WTC11 (cell line): ENCODE measurements around the gene SLC66A2.

Experiments
- AFF4 ChIP-seq: sonication (generic); formaldehyde crosslinking; IDR thresholded peaks from 2 replicates; pipeline ENCODE4 v1.8.1; 2023; ENCODE audit warnings: mild to moderate bottlenecking, missing genetic modification reagents, borderline replicate concordance
- CBFB ChIP-seq: sonication (generic); formaldehyde crosslinking; IDR thresholded peaks from 2 replicates; pipeline ENCODE4 v1.8.1; 2022; ENCODE audit warnings: mild to moderate bottlenecking, low read depth, missing genetic modification reagents
- E2F1 ChIP-seq: sonication (generic); formaldehyde crosslinking; IDR thresholded peaks from 2 replicates; pipeline ENCODE4 v1.8.0; 2022; ENCODE audit warnings: mild to moderate bottlenecking, missing genetic modification reagents
- GTF2I ChIP-seq: fragments of 250-450 bp; sonication (Bioruptor Pico); conservative IDR thresholded peaks from 2 replicates; pipeline ENCODE4 v1.4.0; 2021; ENCODE audit warnings: mild to moderate bottlenecking
- IRF1 ChIP-seq: sonication (generic); formaldehyde crosslinking; IDR thresholded peaks from 2 replicates; pipeline ENCODE4 v1.8.0; 2023; ENCODE audit warnings: missing genetic modification reagents
- SOX15 ChIP-seq: fragments of 250-450 bp; sonication (Bioruptor Pico); IDR thresholded peaks from 2 replicates; pipeline ENCODE4 v1.9.0; 2021; ENCODE audit warnings: mild to moderate bottlenecking
- STAT6 ChIP-seq: sonication (generic); formaldehyde crosslinking; conservative IDR thresholded peaks from 2 replicates; pipeline ENCODE4 v1.8.1; 2023; ENCODE audit warnings: mild to moderate bottlenecking, low read depth, missing genetic modification reagents, moderate library complexity
- TCF7 ChIP-seq: sonication (generic); formaldehyde crosslinking; IDR thresholded peaks from 2 replicates; pipeline ENCODE4 v1.8.0; 2022; ENCODE audit warnings: mild to moderate bottlenecking, low read depth, missing genetic modification reagents, moderate library complexity
- TP53 ChIP-seq: sonication (generic); formaldehyde crosslinking; IDR thresholded peaks from 2 replicates; pipeline ENCODE4 v1.8.1; 2023; ENCODE audit warnings: mild to moderate bottlenecking, missing genetic modification reagents
- ZNF263 ChIP-seq: sonication (generic); formaldehyde crosslinking; IDR thresholded peaks from 2 replicates; pipeline ENCODE4 v1.8.1; 2022; ENCODE audit warnings: low read depth, mild to moderate bottlenecking, moderate library complexity, missing genetic modification reagents
- ZNF423 ChIP-seq: fragments of 250-450 bp; sonication (Bioruptor Pico); IDR thresholded peaks from 2 replicates; pipeline ENCODE4 v2.1.2; 2022; ENCODE audit warnings: mild to moderate bottlenecking, moderate library complexity
- TF ChIP-seq, protein P1 (sequence below): fragments of 200-600 bp; IDR thresholded peaks from 2 replicates; pipeline ENCODE4 v1.8.0; 2022; ENCODE audit warnings: antibody characterized with exemption
- TF ChIP-seq, protein P2 (sequence below): sonication (generic); formaldehyde crosslinking; IDR thresholded peaks from 2 replicates; pipeline ENCODE4 v1.8.1; 2023; ENCODE audit warnings: mild to moderate bottlenecking, missing genetic modification reagents
- TF ChIP-seq, protein P3 (sequence below): sonication (generic); formaldehyde crosslinking; IDR thresholded peaks from 2 replicates; pipeline ENCODE4 v1.8.0; 2022; ENCODE audit warnings: missing genetic modification reagents

GRCh38 chr18:79868168-79868784 is 83.2 kb downstream of the SLC66A2 start:
- TF ChIP-seq STAT6 (no peak), TP53 (CRISPR knock-in tag) (no peak), GTF2I (CRISPR knock-in tag) (no peak), E2F1 (no peak), IRF1 (CRISPR knock-in tag) (no peak), CBFB (CRISPR knock-in tag) (no peak), TCF7 (CRISPR knock-in tag) (no peak), ZNF263 (CRISPR knock-in tag) (no peak), ZNF423 (CRISPR knock-in tag) (no peak), AFF4 (no peak), SOX15 (no peak)
- TF ChIP-seq, protein P1, sequence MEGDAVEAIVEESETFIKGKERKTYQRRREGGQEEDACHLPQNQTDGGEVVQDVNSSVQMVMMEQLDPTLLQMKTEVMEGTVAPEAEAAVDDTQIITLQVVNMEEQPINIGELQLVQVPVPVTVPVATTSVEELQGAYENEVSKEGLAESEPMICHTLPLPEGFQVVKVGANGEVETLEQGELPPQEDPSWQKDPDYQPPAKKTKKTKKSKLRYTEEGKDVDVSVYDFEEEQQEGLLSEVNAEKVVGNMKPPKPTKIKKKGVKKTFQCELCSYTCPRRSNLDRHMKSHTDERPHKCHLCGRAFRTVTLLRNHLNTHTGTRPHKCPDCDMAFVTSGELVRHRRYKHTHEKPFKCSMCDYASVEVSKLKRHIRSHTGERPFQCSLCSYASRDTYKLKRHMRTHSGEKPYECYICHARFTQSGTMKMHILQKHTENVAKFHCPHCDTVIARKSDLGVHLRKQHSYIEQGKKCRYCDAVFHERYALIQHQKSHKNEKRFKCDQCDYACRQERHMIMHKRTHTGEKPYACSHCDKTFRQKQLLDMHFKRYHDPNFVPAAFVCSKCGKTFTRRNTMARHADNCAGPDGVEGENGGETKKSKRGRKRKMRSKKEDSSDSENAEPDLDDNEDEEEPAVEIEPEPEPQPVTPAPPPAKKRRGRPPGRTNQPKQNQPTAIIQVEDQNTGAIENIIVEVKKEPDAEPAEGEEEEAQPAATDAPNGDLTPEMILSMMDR: no peak
- TF ChIP-seq, protein P2, sequence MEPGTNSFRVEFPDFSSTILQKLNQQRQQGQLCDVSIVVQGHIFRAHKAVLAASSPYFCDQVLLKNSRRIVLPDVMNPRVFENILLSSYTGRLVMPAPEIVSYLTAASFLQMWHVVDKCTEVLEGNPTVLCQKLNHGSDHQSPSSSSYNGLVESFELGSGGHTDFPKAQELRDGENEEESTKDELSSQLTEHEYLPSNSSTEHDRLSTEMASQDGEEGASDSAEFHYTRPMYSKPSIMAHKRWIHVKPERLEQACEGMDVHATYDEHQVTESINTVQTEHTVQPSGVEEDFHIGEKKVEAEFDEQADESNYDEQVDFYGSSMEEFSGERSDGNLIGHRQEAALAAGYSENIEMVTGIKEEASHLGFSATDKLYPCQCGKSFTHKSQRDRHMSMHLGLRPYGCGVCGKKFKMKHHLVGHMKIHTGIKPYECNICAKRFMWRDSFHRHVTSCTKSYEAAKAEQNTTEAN (CRISPR knock-in tag): no peak
- TF ChIP-seq, protein P3, sequence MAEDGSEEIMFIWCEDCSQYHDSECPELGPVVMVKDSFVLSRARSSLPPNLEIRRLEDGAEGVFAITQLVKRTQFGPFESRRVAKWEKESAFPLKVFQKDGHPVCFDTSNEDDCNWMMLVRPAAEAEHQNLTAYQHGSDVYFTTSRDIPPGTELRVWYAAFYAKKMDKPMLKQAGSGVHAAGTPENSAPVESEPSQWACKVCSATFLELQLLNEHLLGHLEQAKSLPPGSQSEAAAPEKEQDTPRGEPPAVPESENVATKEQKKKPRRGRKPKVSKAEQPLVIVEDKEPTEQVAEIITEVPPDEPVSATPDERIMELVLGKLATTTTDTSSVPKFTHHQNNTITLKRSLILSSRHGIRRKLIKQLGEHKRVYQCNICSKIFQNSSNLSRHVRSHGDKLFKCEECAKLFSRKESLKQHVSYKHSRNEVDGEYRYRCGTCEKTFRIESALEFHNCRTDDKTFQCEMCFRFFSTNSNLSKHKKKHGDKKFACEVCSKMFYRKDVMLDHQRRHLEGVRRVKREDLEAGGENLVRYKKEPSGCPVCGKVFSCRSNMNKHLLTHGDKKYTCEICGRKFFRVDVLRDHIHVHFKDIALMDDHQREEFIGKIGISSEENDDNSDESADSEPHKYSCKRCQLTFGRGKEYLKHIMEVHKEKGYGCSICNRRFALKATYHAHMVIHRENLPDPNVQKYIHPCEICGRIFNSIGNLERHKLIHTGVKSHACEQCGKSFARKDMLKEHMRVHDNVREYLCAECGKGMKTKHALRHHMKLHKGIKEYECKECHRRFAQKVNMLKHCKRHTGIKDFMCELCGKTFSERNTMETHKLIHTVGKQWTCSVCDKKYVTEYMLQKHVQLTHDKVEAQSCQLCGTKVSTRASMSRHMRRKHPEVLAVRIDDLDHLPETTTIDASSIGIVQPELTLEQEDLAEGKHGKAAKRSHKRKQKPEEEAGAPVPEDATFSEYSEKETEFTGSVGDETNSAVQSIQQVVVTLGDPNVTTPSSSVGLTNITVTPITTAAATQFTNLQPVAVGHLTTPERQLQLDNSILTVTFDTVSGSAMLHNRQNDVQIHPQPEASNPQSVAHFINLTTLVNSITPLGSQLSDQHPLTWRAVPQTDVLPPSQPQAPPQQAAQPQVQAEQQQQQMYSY (CRISPR knock-in tag): no peak
